Measurements from ENCODE around the gene CA6.
"Not testable (repeated sequence)": the region's sequence is repeated elsewhere in the genome, so short reads cannot be mapped to it uniquely, and the experiment has no call there.

The CA6 gene

DNA sequence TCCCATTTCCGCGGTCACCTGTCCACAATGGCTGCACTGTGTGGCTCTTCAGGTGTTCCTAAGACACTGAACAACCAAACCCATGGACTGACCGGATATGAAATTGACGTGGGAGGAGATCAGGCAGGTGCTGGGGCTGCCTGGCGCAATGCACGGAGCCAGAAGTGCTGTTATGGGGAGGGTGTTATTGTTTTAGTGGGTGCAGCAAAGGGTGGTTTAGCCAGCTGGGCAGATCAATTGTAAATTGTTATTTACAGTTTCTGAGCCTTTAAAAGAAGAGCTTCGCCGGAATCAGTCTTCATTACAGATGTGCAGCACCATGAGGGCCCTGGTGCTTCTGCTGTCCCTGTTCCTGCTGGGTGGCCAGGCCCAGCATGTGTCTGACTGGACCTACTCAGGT is at the start of gene CA6:
Gene CA6, plus strand, starts transcription at position 301 of the 400 bp plus-strand sequence. Its CDS starts 19 bp downstream, at position 320.
- no peak for DNase-seq (ENCODE audit: low spot score)

DNA sequence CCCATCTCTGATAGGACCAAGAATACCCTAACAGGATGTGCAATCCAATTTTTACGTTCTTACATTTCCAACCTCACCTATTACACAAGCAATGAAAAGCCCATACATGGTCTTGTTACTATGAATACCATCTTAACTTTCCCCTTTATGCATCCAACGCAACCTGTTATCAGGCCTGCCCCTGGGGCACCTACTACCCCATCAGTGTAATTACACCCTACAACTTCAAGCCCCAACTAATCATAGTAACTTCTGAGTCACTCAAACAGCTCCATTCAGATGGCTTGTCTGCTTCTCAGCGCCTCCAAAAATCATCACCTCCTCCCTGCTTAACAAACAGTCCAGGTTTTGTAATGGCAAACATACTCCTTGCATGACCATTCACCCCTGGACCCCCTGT is 48.9 kb upstream of the CA6 start:
- DNase-seq (ENCODE audit: low spot score), result not testable (repeated sequence)

DNA sequence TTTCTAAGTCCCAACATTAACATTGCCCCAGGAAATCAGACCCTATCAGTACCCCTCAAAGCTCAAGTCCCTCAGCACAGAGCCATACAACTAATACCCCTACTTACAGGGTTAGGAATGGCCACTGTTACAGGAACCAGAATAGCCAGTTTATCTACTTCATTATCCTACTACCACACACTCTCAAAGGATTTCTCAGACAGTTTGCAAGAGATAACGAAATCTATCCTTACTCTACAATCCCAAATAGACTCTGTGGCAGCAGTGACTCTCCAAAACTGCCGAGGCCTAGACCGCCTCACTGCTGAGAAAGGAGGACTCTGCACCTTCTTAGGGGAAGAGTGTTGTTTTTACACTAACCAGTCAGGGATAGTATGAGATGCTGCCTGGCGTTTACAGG is 48.2 kb upstream of the CA6 start:
- DNase-seq (ENCODE audit: low spot score), result not testable (repeated sequence)

DNA sequence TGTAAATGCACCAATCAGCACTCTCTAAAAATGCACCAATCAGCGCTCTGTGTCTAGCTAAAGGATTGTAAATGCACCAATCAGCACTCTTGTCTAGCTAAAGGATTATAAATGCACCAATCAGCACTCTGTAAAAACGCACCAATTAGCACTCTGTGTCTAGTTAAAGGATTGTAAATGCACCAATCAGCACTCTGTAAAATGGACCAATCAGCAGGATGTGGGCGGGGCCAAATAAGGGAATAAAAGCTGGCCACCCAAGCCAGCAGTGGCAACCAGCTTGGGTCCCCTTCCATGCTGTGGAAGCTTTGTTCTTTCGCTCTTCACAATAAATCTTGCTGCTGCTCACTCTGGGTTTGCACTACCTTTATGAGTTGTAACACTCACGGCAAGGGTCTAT is 47.2 kb upstream of the CA6 start:
- DNase-seq (ENCODE audit: low spot score), result not testable (repeated sequence)

DNA sequence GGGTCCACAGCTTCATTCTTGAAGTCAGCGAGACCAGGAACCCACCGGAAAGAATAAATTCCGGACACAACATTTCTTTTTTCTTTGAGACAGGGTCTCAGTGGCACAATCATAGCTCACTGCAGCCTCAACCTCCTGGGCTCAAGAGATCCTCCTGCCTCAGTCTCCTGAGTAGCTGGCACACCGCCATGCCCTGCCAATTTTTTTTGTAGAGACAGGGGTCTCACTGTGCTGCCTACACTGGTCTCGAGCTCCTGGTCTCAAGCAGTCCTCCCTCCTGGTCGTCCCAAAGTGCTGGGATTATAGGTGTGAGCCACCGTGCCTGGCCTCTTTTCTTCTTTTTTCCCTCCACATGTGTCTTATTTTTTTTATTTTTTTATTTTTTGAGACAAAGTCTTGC is 46.6 kb upstream of the CA6 start:
- DNase-seq (ENCODE audit: low spot score), result no peak

DNA sequence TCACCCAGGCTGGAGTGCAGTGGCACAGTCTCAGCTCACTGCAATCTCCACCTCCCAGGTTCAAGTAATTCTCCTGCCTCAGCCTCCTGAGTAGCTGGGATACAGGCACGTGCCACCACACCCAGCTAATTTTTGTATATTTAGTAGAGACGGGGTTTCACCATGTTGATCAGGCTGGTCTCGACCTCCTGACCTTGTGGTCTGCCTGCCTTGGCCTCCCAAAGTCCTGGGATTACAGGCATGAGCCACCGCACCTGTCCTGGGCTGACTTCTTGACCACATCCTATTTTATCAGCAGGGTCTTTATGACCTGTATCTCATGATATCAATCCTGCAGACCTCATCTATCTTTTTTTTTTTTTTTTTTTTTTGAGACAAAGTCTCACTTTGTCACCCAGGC is 45.0 kb upstream of the CA6 start:
- DNase-seq (ENCODE audit: low spot score), result not testable (repeated sequence)

DNA sequence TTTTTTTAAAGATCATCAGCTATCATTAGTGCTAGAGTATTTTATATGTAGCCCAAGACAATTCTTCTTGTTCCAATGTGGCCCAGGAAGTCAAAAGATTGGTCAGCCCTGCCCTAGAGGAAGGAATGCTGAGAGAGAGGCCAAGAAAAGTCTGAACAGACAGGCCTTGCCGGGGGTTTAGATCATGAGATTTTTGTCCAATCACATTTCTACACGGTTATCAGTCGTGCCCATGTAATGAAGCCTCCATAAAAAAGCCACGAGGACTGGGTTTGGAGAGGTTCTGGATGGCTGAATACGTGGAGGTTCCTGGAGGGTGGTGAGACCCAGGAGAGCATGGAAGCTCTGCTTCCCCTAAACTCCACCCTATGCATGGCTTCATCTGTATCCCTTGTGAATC is 42.9 kb upstream of the CA6 start:
- DNase-seq (ENCODE audit: low spot score), result no peak

DNA sequence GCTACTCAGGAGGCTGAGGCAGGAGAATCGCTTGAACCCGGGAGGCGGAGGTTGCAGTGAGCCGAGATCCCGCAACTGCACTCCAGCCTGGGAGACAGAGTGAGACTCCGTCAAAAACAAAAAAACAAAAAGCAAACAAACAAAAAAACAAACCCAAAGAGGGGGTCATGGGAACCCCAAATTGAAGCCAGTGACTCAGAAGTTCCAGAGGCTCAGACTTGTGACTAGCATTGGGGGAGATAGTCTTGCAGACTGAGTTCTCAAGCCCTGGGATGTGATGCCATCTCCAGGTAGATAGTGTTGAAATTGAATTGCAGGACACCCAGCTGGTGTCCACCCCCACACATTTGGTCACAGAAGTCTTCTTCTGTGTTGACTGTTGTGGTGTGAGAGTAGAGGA is 42.3 kb upstream of the CA6 start:
- no peak for DNase-seq (ENCODE audit: low spot score)

DNA sequence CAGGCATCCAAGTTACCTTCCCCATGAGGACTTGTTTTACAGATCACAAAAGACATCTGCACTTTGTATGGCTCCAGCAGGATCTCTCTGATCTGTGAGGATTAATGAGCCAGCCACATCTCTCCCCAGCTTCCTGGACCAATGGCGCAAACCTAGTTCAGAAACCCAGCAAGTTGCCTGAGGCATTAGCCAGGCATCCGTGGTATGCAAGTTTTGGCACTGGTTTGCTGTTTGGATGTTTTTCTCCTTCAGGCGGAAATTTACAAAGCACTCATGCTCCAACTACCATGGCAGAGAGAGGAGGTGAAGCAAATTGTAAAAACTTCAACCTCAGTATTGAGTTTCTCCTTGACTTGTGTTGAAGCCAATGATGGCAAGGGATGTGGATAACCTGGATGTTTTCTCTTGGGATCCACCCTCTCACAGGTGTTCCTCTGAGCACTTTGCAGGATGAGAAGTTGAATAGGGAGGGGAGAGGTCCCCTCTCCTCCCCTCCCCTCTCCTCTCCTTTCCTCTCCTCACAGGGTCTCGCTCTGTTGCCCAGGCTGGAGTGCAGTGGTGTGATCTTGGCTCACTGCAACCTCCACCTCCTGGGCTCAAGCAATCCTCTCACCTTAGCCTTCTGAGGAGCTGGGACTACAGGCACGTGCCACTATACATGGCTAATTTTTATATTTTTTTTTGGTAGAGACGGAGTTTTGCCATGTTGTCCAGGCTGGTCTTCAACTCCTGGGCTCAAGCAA is 41.6 kb upstream of the CA6 start:
- no peak for DNase-seq (ENCODE audit: low spot score)

DNA sequence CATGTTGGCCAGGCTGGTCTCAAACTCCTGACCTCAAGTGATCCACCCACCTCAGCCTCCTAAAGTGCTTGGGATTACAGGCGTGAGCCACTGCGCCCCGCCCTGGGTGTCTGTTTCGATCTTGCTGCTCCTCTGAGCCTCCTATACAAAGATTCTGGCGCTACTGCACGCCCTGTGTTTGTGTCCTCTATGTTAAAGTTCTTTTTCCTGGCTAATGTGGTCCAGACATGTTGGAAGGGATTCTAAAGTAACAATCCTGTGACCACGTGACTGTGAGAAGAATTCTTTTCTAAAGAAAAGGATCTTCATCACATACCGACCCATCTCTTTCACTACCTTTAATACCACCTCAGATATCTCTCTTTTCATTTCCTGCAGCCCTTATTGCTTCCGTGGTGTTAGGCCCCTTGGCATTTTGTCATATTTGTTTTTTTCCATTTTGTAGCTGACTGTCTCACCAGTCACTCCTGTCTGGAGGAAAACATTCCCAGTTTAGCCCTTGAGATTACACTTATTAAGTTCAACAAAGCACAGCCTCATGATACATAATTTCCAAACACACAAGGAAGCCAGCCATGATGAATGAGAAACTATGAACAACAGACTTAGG is 40.0 kb upstream of the CA6 start:
- DNase-seq (ENCODE audit: low spot score), result no peak

DNA sequence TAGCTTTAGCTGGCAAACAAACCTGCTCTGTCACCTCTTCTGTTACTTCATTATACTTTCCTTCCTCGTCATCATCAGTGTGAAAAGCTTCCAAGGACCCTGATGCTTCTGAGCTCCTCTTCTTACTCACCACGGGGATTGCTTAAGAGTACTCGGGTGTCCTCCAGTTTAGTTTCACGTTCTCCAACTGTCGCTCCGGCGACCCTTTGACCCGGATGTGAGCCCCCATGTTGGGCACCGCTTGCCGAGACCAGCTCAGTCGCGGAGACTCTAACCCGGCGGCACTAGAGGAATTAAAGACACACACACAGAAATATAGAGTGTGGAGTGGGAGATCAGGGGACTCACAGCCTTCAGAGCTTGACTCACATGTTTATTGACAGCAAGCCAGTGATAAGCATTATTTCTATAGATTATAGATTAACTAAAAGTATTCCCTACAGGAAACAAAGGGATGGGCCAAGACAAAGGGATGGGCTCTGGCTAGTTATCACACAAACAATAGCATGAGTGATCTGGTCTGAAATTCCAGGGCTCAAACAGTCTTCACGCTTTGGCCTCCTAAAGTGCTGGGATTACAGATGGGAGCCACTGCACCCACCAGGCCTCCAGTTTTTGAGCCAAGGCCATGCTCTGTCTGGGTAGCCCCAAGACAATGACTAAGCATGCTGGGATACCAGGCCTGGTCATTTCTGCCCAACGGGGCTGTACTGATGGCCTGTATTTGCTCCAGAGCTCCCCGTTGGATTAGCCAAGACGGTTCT is 37.1 kb upstream of the CA6 start:
- DNase-seq (ENCODE audit: low spot score), result no peak

DNA sequence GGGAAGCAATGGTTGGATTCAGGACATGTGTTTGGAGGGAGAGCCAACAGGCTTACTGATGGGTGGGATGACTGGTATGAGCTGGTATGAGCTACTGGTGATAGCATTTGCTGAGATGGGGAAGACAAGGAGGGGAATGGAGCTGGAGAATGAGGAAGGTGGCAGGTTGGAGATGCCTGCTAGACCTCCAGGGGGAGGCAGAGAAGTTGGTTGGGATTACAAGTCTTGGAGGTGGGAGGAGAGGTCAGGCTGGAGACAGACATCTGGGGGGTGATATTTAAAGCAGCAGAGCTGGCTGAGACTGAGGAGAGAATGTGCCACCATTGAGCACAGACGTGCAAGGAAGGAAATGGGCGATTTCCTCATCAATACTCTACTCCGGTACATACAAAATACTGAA is 35.3 kb upstream of the CA6 start:
- no peak for DNase-seq (ENCODE audit: low spot score)

DNA sequence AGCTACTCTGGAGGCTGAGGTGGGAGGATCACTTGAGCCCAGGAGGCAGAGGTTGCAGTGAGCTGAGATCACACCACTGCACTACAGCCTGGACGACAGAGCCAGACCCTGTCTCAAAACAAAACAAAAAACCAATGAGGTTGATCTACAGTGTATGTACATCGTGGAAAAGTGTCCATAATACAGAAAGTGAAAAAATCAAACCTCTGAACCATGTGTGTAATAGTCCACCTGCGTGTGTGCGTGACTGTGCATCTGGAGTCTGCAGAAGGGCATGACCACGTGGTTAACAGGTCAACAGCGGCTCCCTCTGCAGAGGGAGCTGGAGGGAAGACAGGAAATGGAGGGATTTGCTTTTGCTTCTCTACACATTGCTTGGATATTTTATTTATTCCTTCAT is 34.8 kb upstream of the CA6 start:
- DNase-seq (ENCODE audit: low spot score), result no peak

DNA sequence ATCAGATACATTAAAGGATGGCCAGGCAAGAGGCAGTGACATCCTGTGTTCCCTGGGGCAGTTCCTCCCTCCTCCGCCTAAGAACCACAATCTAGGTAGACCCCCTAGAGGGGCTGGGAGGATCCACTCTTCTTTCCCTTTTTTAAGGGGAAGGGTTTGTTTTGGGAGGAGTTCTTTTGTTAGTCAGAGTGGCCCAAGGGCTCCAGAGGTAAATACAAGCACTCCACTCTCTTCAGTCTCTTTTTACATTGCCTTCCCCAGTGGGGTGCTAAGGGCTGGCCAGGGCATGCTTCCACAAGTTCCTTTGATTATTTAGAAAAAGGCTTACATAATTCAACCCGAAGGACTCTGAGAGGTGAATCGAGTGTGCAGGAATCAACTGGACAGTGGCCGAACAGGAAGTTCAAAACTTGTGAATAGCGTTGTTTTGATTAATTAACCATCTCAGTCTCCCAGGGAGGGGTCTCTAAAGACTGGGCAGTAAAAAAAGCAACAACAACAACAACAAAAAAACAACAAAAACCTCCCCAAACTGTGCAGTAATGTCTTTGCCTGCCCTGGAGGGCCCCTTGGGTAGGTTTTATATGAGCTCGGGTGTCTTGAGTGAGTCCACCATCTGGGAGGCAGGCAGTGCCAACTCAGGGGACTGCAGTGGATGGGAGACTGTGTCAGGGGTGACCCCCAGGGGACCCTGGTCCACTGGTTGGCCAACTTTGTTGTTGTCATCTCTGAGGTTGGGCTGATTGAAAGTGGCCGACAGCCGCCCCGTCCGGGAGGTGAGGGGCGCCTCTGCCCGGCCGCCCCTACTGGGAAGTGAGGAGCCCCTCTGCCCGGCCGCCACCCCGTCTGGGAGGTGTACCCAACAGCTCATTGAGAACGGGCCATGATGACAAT is 34.0 kb upstream of the CA6 start:
- DNase-seq (ENCODE audit: low spot score), result no peak

DNA sequence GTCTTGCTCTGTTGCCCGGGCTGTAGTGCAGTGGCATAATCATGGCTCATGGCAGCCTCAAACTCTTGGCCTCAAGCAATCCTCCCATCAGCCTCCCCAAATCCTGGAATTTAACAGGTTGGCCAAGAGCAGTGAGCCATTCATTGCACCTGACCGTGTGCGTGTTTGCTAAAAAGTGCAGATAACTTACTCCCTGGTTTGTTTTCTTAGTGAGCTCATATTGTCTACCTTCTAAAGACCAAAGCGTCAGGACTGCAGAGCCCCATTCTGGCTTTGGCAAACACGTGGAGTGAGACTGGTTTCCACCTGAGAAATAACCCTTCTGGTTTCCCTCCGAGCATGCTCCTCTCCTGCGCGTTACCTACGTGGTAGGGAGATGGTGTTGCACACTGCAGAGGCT is 32.2 kb upstream of the CA6 start:
- no peak for DNase-seq (ENCODE audit: low spot score)

DNA sequence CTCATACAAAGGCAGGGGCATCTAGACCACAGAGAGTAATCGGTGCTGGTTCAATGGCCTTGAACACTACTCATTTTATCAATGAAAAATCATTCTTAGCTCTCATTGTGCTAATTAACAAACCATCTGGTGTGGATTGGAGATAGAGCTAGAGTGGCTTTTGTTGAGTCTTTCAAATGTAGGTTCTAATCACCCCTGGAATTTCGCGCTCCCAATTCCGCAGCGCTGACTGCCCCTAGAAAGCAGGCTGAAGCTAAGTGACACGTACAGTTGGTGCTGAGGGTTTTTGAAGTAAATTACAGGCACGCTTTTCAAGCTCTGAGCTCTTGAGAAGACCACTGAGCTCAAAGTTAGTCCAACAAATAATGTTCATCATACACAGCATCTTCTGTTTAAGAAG is 31.2 kb upstream of the CA6 start:
- no peak for DNase-seq (ENCODE audit: low spot score)

DNA sequence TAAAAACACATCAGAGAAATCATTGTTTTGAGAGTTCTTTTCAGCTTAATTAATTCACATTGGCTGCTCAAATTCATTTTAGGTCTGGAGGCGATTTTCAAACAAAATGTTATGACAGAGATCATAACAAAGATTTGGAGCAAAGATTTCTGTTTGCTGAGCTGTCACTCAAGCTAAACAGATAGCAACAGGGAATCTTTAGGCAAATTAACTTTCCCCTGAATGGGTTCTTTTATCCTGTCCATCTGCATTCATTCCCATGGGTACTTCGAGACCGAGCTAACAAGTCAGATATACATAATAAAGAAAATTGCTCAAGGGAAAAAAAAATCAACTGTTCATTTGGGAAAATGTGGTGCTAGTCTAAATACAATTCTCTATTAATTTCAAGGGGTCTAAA is 30.2 kb upstream of the CA6 start:
- no peak for DNase-seq (ENCODE audit: low spot score)

DNA sequence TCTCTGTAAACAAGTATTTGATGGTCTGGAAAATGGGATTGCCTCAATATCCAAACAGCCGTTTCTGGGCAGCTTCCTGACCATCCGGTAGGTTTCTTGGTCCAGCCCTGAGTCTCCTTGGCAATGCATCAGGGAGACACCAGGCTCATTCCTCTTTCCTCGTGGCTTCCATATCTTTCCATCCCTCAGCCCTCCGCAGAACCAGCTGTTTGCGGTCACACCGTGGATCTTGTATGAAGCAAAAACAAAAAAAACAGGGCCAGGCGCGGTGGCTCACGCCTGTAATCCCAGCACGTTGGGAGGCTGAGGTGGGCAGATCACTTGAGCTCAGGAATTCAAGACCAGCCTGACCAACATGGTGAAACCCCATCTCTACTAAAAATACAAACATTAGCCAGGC is 28.1 kb upstream of the CA6 start:
- DNase-seq (ENCODE audit: low spot score), result not testable (repeated sequence)

DNA sequence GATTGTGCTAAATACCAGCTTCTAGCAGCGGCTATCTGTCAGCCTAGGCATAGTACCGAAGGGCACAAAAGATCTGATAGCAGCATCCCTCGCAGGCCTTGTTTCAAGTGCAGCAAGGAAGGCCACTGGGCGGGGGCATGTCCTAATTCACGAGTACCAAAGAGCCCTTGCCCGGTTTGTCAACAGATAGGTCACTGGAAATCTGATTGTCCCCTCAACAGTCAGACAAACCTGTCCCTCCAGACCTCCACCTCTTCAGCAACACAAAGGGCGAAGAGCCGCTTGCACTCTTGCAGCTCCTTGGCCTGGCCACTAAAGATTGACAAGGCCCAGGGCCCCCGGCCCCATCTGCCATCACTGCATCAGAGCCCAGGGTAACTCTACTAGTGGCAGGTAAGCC is 22.7 kb upstream of the CA6 start:
- no peak for DNase-seq (ENCODE audit: low spot score)

DNA sequence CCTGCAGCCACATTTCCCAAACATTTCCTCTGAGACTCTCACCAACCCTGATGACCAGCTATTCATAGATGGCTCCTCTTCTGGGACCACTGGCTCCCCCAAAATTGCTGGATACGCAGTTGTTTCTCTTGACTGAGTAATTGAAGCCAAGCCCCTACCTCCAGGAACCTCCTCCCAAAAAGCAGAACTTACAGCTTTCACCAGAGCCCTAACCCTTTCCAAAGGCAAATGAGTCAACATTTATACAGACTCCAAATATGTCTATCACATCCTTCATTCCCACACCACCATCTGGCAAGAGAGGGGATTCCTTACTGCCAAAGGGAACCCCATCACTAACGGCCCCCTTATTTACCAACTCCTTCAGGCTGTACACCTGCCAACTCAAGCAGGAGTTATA is 20.3 kb upstream of the CA6 start:
- DNase-seq (ENCODE audit: low spot score), result no peak

DNA sequence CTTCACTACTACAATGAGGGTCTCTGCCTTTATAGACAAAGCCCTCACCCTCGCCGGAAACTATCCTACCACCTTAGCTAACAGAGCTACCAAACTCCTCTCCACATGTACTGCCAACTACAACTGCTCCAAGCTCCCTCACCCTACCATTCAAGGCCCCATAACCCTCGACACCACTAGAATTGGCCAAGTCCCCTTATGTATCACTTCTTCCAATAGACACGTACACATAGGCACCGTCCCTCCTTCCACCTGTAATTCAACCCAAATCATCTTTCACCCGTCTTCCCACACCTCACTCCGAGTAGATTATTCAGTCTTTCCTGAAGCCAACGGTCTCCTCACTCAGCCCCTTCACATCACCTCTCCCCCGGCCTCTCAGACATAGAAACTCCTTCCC is 19.7 kb upstream of the CA6 start:
- DNase-seq (ENCODE audit: low spot score), result no peak
